ENCODE measurements around the gene FLRT2. TPM values are rescaled to one million over a fixed set of nuclear protein-coding genes. Genes with fewer than 3 reads are reported as not detected.

Gene FLRT2
- total RNA-seq, 2 donors from 2014 or later, result not detected

GRCh38 chr14:85687456-85687855 is 157.5 kb downstream of the FLRT2 start:
- no peaks in the 10 kb centered on the region for H3K4me1 Mint-ChIP-seq
- no peaks in the 10 kb centered on the region for H3K9me3 ChIP-seq (ENCODE audit: control insufficient read depth, low read length, poor library complexity, severe bottlenecking)
- H3K36me3 Mint-ChIP-seq (ENCODE audit: low read depth), result peaks cover 4% of the 10 kb centered on the region
- no peak overlapping the region for H3K4me3 Mint-ChIP-seq
- DNase-seq (no peak), ATAC-seq (no peak)
- no peak overlapping the region for H3K27ac Mint-ChIP-seq
- no peaks in the 10 kb centered on the region for H3K27me3 Mint-ChIP-seq

DNA sequence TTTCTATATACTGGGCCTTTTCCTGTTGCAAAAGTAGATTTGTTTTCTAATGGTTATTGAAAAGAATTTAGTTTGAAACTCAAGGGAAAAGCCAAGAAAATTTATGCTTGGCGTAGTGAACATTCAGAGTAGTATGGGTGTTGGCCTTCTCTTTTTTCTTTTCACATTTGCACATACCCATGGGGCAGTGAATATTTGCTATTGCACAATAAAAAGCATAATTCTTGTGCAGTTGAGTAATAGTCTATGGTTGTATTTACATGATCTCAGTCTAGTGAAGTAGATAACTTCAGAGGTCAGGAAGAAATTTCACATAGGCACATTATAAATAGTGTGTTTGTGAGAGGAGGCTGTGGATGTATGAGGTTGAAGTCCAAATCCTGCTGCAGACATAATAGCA is 158.1 kb downstream of the FLRT2 start:
- no peak for ATAC-seq
- no peak overlapping the region for H3K4me3 Mint-ChIP-seq
- H3K9me3 ChIP-seq (ENCODE audit: control insufficient read depth, low read length, poor library complexity, severe bottlenecking), result no peaks in the 10 kb centered on the region
- H3K27ac Mint-ChIP-seq, result no peak overlapping the region
- peaks cover 4% of the 10 kb centered on the region for H3K36me3 Mint-ChIP-seq (ENCODE audit: low read depth)
- no peaks in the 10 kb centered on the region for H3K4me1 Mint-ChIP-seq
- H3K27me3 Mint-ChIP-seq, result no peaks in the 10 kb centered on the region
- no peak for DNase-seq

DNA sequence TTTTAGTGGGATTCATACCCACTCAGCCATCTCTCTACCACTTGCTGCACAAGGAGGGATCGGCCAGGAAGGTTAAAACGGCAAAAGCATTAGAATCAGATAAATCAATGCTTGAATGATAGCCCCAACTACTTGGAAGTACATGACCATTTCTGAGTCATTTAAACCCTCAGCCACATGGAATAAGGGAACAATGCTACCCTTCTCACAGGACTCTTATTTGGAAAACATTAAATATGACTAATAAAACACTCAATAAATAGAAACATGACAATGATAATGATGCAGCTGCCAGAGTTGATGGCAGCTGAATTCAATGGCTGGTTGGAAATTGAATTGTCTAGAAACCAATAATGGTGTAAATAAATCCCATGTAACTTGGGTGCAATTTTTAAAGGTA is 165.4 kb downstream of the FLRT2 start:
- no peak overlapping the region for H3K27ac Mint-ChIP-seq
- no peak overlapping the region for H3K4me3 Mint-ChIP-seq
- DNase-seq (no peak), ATAC-seq (no peak)
- no peaks in the 10 kb centered on the region for H3K4me1 Mint-ChIP-seq
- H3K9me3 ChIP-seq (ENCODE audit: control insufficient read depth, low read length, poor library complexity, severe bottlenecking), result no peaks in the 10 kb centered on the region
- H3K27me3 Mint-ChIP-seq, result no peaks in the 10 kb centered on the region
- H3K36me3 Mint-ChIP-seq (ENCODE audit: low read depth), result peaks cover 4% of the 10 kb centered on the region

- no peaks in the 10 kb centered on the region for H3K4me1 Mint-ChIP-seq
- DNase-seq, result no peak
- H3K27ac Mint-ChIP-seq, result no peak overlapping the region
Observed at GRCh38 chr14:85701116-85701515, 171.2 kb downstream of the FLRT2 start.

GRCh38 chr14:85701763-85702162 is 171.8 kb downstream of the FLRT2 start:
- no peak overlapping the region for H3K27ac Mint-ChIP-seq
- DNase-seq (no peak), ATAC-seq (no peak)
- no peaks in the 10 kb centered on the region for H3K27me3 Mint-ChIP-seq
- H3K4me3 Mint-ChIP-seq, result no peak overlapping the region
- H3K9me3 ChIP-seq (ENCODE audit: control insufficient read depth, low read length, poor library complexity, severe bottlenecking), result no peaks in the 10 kb centered on the region
- H3K4me1 Mint-ChIP-seq, result no peaks in the 10 kb centered on the region
- no peaks in the 10 kb centered on the region for H3K36me3 Mint-ChIP-seq (ENCODE audit: low read depth)

More at GRCh38 chr14:85701116-85701515, 171.2 kb downstream of the FLRT2 start:
- ATAC-seq, result no peak
- H3K4me3 Mint-ChIP-seq, result no peak overlapping the region
- no peaks in the 10 kb centered on the region for H3K9me3 ChIP-seq (ENCODE audit: control insufficient read depth, low read length, poor library complexity, severe bottlenecking)
- H3K27me3 Mint-ChIP-seq, result no peaks in the 10 kb centered on the region
- H3K36me3 Mint-ChIP-seq (ENCODE audit: low read depth), result no peaks in the 10 kb centered on the region

DNA sequence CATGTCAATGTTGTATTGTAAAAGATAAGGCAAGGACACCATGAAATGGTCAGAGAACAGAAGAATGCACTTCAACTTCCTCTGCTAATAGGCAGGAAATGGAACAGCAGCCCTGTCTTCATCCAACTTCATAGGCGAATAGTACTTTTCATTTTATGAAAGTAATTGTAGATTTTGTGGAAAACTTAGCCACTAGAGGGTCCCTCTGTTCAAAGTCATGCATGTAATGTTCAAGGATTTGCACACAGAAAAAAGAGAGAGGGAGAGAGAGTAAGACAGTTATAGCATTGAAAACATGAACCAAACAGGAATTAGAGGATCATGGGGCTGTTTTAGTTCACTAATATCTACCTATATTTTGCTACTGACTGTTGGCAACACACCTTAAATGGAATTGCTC is 172.2 kb downstream of the FLRT2 start:
- no peak for ATAC-seq
- no peak overlapping the region for H3K4me3 Mint-ChIP-seq
- H3K27ac Mint-ChIP-seq, result no peak overlapping the region
- no peaks in the 10 kb centered on the region for H3K4me1 Mint-ChIP-seq
- H3K27me3 Mint-ChIP-seq, result no peaks in the 10 kb centered on the region
- no peaks in the 10 kb centered on the region for H3K36me3 Mint-ChIP-seq (ENCODE audit: low read depth)
- no peaks in the 10 kb centered on the region for H3K9me3 ChIP-seq (ENCODE audit: control insufficient read depth, low read length, poor library complexity, severe bottlenecking)
- DNase-seq, result no peak

DNA sequence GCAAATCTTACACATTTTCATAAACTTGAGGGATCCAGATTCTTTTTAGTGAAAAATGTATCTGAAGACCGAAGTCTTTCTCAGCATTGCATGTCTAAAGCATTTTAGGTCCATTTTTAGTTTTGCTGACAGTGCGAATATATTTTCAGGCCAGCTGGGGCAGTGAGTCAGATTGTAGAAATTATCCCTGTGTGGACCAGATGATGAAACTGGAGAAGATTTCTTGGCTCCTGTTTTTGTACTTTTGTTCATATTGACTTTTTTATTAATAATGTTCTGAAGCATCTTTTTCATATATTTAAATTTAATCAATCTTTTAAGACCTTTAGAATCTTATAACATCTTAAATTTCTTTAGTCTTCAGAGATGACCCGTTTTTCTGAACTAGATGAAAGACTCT is 173.1 kb downstream of the FLRT2 start:
- H3K4me1 Mint-ChIP-seq, result no peaks in the 10 kb centered on the region
- DNase-seq (no peak), ATAC-seq (no peak)
- H3K27ac Mint-ChIP-seq, result no peak overlapping the region
- no peaks in the 10 kb centered on the region for H3K9me3 ChIP-seq (ENCODE audit: control insufficient read depth, low read length, poor library complexity, severe bottlenecking)
- H3K27me3 Mint-ChIP-seq, result no peaks in the 10 kb centered on the region
- H3K4me3 Mint-ChIP-seq, result no peak overlapping the region
- H3K36me3 Mint-ChIP-seq (ENCODE audit: low read depth), result no peaks in the 10 kb centered on the region

All from T-helper 17 cell (primary cell).